Spleen (tissue), 11 donors: ENCODE data around the gene SLC16A3. TPM values are rescaled to one million over a fixed set of nuclear protein-coding genes. Genes with fewer than 3 reads are reported as not detected.

Experiments
- DNase-seq: peaks from one replicate; pipeline ENCODE4 v3.0.0-alpha.2; 2020
- H3K27ac ChIP-seq, 8 donors: fragments of 200-600 bp; sonication (generic) in 7 of 8; 1 replicate in 4 of 8; 2 replicates in 4 of 8; pipeline versions ENCODE4 v1.5.0 to v1.8.0; 2016 to 2021; ENCODE audit warnings: inconsistent platforms in 4 of 8, mild to moderate bottlenecking in 4 of 8, moderate library complexity in 1 of 8
- H3K27me3 ChIP-seq, 7 donors: fragments of 200-600 bp; sonication (generic) in 6 of 7; replicated peaks in 1 of 7; 1 replicate in 4 of 7; 2 replicates in 3 of 7; pipeline versions ENCODE4 v1.5.0 to v1.8.0; 2016 to 2021; ENCODE audit warnings: inconsistent platforms in 3 of 7, mild to moderate bottlenecking in 1 of 7
- H3K36me3 ChIP-seq, 6 donors: fragments of 200-600 bp; sonication (generic) in 5 of 6; 1 replicate in 4 of 6; 2 replicates in 2 of 6; pipeline versions ENCODE4 v1.5.0 to v1.8.0; 2016 to 2021; ENCODE audit warnings: inconsistent platforms in 2 of 6
- H3K4me1 ChIP-seq, 6 donors: fragments of 200-600 bp; sonication (generic) in 5 of 6; 1 replicate in 3 of 6; 2 replicates in 3 of 6; pipeline versions ENCODE4 v1.5.0 to v1.8.0; 2016 to 2021; ENCODE audit warnings: inconsistent platforms in 3 of 6
- H3K4me3 ChIP-seq, 8 donors: fragments of 200-600 bp; sonication (generic) in 7 of 8; 1 replicate in 4 of 8; 2 replicates in 4 of 8; pipeline versions ENCODE4 v1.5.0 to v1.8.0; 2016 to 2021; ENCODE audit warnings: inconsistent platforms in 4 of 8, mild to moderate bottlenecking in 4 of 8, moderate library complexity in 2 of 8
- H3K9me3 ChIP-seq, 8 donors: fragments of 200-600 bp; sonication (generic) in 7 of 8; 1 replicate in 4 of 8; 2 replicates in 4 of 8; pipeline versions ENCODE4 v1.5.0 to v1.8.0; 2016 to 2021; ENCODE audit warnings: inconsistent platforms in 4 of 8
- CTCF ChIP-seq, 11 experiments: fragments of 200-600 bp in 7 of 11; fragments of 450-650 bp in 4 of 11; sonication (generic) in 4 of 11; IDR thresholded peaks in 8 of 11; conservative IDR thresholded peaks in 3 of 11; 1 replicate in 7 of 11; 2 replicates in 4 of 11; pipeline versions ENCODE4 v1.4.0 to v1.8.0; 2016 to 2021; ENCODE audit warnings: antibody characterized with exemption in 11 of 11, inconsistent platforms in 4 of 11, mild to moderate bottlenecking in 1 of 11
- POLR2A ChIP-seq, 3 donors: fragments of 450-650 bp; IDR thresholded peaks; one replicate each; pipeline ENCODE4 v1.5.1; 2017; ENCODE audit warnings: antibody characterized with exemption in 3 of 3, mild to moderate bottlenecking in 1 of 3
- POLR2AphosphoS5 ChIP-seq, 3 donors: sonication (generic); formaldehyde crosslinking; IDR thresholded peaks; one replicate each; pipeline ENCODE4 v1.5.1; 2017; ENCODE audit warnings: antibody characterized with exemption in 3 of 3
- WGBS, 5 donors: extraction: QIAGEN DNeasy Blood & Tissue Kit in 3 of 5; methylation state at CpG; one replicate each; pipeline versions ENCODE4 v1.1.5 to v1.1.7; 2013 to 2018; 5-methylcytosine and 5-hydroxymethylcytosine counted together
- intact Hi-C: fragments of 100-400 bp; cut with DNase I; formaldehyde crosslinking; loops from one replicate; pipeline ENCODE4 v1.15.0; 2023; ENCODE audit warnings: low total_unique reads
- polyA plus RNA-seq, 3 donors: library from polyadenylated mRNA; stranded (reverse); fragments of 200-250 nt; gene quantifications; one replicate each; pipeline ENCODE4 v1.2.1, GENCODE V29; 2013
- total RNA-seq, 7 donors: library from RNA; depleted of rRNA in 3 of 7; stranded (reverse); fragments of >200 nt in 3 of 7; fragmentation: NEBNext Ultra II Directional in 4 of 7; extraction: Animal tissue kit (Norgen Biotek cat#: 25700) in 4 of 7; gene quantifications; one replicate each; pipeline versions ENCODE4 v1.1.0 to v1.2.1, GENCODE V29; 2016 to 2021
- donor health status: healthy with polysubstance abuse.
- donor health status: DM: no; HTN: no; CAD: no; lungs with moderate emphysema.
- donor health status: DM: no; HTN: no; CAD: no.
- donor health status: Bipolar disorder and iron deficiency.
- donor health status: healthy.
- donor health status: DM: no; HTN: no; CAD: no.
- donor health status: DM: yes; HTN: yes; CAD: no.

The SLC16A3 gene
- total and polyA plus RNA-seq, 10 donors, result 11.1 to 185 (median 74.0) TPM

DNA sequence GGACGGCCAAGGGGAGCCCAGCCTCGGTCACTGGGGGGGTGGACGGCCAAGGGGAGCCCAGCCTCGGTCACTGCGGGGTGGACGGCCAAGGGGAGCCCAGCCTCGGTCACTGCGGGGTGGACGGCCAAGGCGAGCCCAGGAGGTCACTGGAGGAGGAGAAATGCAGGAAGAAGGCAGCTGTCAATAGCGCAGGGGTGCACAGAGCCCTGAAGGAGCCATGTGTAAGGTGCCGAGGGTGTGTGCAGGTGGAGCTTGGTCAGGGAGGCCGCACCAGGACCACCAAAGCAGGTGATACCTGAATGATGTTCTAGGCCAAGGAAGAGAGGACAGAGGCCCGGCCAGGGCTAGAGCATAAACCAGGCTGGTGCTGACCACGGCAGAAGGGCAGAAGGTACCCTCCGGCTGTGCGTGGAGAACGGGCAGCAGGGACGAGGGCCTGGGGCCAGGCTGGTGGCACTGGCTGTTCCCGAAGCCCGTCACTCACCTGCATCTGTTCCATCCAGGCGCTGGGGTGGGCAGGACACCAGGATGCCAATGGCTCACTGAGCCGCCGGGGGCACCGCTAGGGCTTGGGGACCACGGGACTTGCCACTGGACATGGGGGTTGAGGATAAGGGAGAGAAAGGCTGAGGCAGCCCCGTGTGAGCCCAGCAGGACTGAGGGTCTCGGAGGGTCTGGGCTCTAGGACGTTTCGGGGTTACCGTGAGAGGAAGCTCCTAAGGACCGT lies 10.3 kb upstream of the SLC16A3 start:
- Histone ChIP-seq H3K27me3 (no peaks in the 10 kb centered on the region), H3K4me3 (peak overlapping the region in 3 of 8 donors; percentile 14 to 64 (median 23)), H3K9me3 (no peaks in the 10 kb centered on the region), H3K36me3 (no peaks in the 10 kb centered on the region), H3K4me1 (peaks cover 23 to 97% (median 43%) of the 10 kb centered on the region in 6 donors), H3K27ac (peak overlapping the region in 5 of 8 donors; percentile 88 to 99 (median 96))
- no peak for TF ChIP-seq POLR2A (IDR thresholded peaks at IDR 0.05)
- TF ChIP-seq POLR2AphosphoS5 (IDR thresholded peaks at IDR 0.05), result no peak
- TF ChIP-seq CTCF (IDR thresholded peaks at IDR 0.05 in 8 of 11, conservative IDR thresholded peaks at IDR 0.05 in 3 of 11), result no peak
- WGBS, 5 donors, result 90 to 94% (median 91%) methylated on average over 31 to 32 of the region's 32 CpGs
- DNase-seq, result peak; percentile 78
- intact Hi-C loops, result no loop called here

- Histone ChIP-seq H3K36me3 (no peaks in the 10 kb centered on the region), H3K4me1 (peaks cover 23 to 94% (median 39%) of the 10 kb centered on the region in 6 donors), H3K9me3 (no peaks in the 10 kb centered on the region), H3K27me3 (no peaks in the 10 kb centered on the region), H3K27ac (peak overlapping the region in 5 of 8 donors; percentile 88 to 99 (median 96)), H3K4me3 (peak overlapping the region in 3 of 8 donors; percentile 14 to 64 (median 23))
- intact Hi-C loops, result no loop called here
- no peak for TF ChIP-seq CTCF (IDR thresholded peaks at IDR 0.05 in 8 of 11, conservative IDR thresholded peaks at IDR 0.05 in 3 of 11)
- TF ChIP-seq POLR2A (IDR thresholded peaks at IDR 0.05), result no peak
- peak in 1 of 3 donors; percentile 5 for TF ChIP-seq POLR2AphosphoS5 (IDR thresholded peaks at IDR 0.05)
- WGBS, 5 donors, result 93 to 100% (median 95%) methylated on average over 2 to 7 of the region's 7 CpGs
- peak; percentile 80 for DNase-seq
These were observed 9.8 kb upstream of the SLC16A3 start for GRCh38 chr17:82219083-82219482.

- Histone ChIP-seq H3K36me3 (no peaks in the 10 kb centered on the region), H3K4me3 (peak overlapping the region in 1 of 8 donors; percentile 64), H3K4me1 (peaks cover 23 to 90% (median 33%) of the 10 kb centered on the region in 6 donors), H3K27ac (peak overlapping the region in 4 of 8 donors; percentile 4 to 99 (median 97)), H3K27me3 (no peaks in the 10 kb centered on the region), H3K9me3 (no peaks in the 10 kb centered on the region)
- intact Hi-C loops, result no loop called here
- WGBS, 5 donors, result 85 to 95% (median 91%) methylated on average over 9 to 11 of the region's 11 CpGs
- DNase-seq, result no peak
- TF ChIP-seq POLR2A (IDR thresholded peaks at IDR 0.05) (no peak), CTCF (IDR thresholded peaks at IDR 0.05 in 8 of 11, conservative IDR thresholded peaks at IDR 0.05 in 3 of 11) (no peak), POLR2AphosphoS5 (IDR thresholded peaks at IDR 0.05) (no peak)
These were observed 8.8 kb upstream of the SLC16A3 start for GRCh38 chr17:82219753-82220709.
